Cardiac muscle cell (in vitro differentiated cells and primary cell): ENCODE measurements around the gene OPRM1. TPM values are rescaled to one million over a fixed set of nuclear protein-coding genes. Genes with fewer than 3 reads are reported as not detected.

Source experiments
- DNase-seq, 2 donors: peaks; one replicate each; pipeline versions ENCODE4 v3.0.0 to v3.0.0-alpha.2; 2010 to 2017; ENCODE audit warnings: low read depth in 1 of 2, low spot score in 1 of 2
- H3K27ac ChIP-seq: fragments of 200-600 bp; sonication (generic); 2 replicates; pipeline ENCODE4 v1.5.1; 2016
- H3K27me3 ChIP-seq: fragments of 200-600 bp; sonication (generic); 2 replicates; pipeline ENCODE4 v1.6.0; 2016; ENCODE audit warnings: control low read depth
- H3K36me3 ChIP-seq: fragments of 200-600 bp; sonication (generic); 2 replicates; pipeline ENCODE4 v1.5.1; 2016; ENCODE audit warnings: control low read depth
- H3K4me1 ChIP-seq: fragments of 200-600 bp; sonication (generic); 2 replicates; pipeline ENCODE4 v1.8.1; 2017; ENCODE audit warnings: low read depth, mild to moderate bottlenecking, mixed run types
- H3K4me3 ChIP-seq: fragments of 200-600 bp; sonication (generic); 2 replicates; pipeline ENCODE4 v1.5.1; 2016; ENCODE audit warnings: mild to moderate bottlenecking
- H3K9me3 ChIP-seq: fragments of 200-600 bp; sonication (generic); 2 replicates; pipeline ENCODE4 v1.5.1; 2017; ENCODE audit warnings: low read depth, mild to moderate bottlenecking, control low read depth
- CTCF ChIP-seq: IDR thresholded peaks from 2 replicates; pipeline ENCODE4 v1.5.1; 2012; ENCODE audit warnings: low read depth, mild to moderate bottlenecking, low read length
- polyA plus RNA-seq: library from polyadenylated mRNA; unstranded; fragments of >200 nt; fragmentation: Nextera tagmentation; extraction: Ambion mirVana; gene quantifications from 2 replicates; pipeline ENCODE4 v1.2.1, GENCODE V29; 2016
- total RNA-seq: library from RNA; depleted of rRNA; stranded (reverse); fragments of >200 nt; gene quantifications from 2 replicates; pipeline ENCODE4 v1.2.3, GENCODE V29; 2016

The OPRM1 gene
- total and polyA plus RNA-seq, 2 experiments from 2014 or later, result not detected

- H3K27me3 ChIP-seq, result no peaks in the 10 kb centered on the region
- no peak overlapping the region for H3K27ac ChIP-seq
- no peak for TF ChIP-seq CTCF
- H3K4me3 ChIP-seq, result no peak overlapping the region
- no peak for DNase-seq
- no peaks in the 10 kb centered on the region for H3K4me1 ChIP-seq
- no peaks in the 10 kb centered on the region for H3K36me3 ChIP-seq
- no peaks in the 10 kb centered on the region for H3K9me3 ChIP-seq
Measured at GRCh38 chr6:154251116-154251515, 212.1 kb downstream of the OPRM1 start.

DNA sequence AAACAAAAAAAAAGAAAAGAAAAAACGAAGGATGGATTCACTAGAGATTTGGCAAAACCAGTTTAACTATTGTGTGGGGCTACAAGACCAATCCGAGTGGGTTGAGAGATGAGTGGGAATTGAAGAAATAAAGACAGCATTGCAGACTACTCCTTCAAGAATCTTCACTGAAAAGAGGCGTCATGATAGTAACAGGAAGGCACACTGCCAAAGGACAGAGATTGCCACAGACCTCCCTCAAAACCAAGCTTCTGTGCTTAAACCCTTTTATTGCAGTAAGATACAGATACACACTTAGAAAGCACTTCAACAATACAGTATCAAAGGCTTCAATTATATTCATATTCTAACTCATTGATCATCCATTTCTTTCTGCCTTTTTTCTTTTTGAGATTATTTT lies 213.6 kb downstream of the OPRM1 start:
- Histone ChIP-seq H3K4me3 (no peak overlapping the region), H3K27me3 (no peaks in the 10 kb centered on the region), H3K9me3 (no peaks in the 10 kb centered on the region), H3K36me3 (no peaks in the 10 kb centered on the region), H3K27ac (no peak overlapping the region), H3K4me1 (no peaks in the 10 kb centered on the region)
- DNase-seq, result peak in 1 of 2 donors; percentile 49
- TF ChIP-seq CTCF, result no peak

GRCh38 chr6:154257067-154257466 lies 218.0 kb downstream of the OPRM1 start:
- Histone ChIP-seq H3K36me3 (no peaks in the 10 kb centered on the region), H3K4me3 (no peak overlapping the region), H3K27me3 (no peaks in the 10 kb centered on the region), H3K27ac (no peak overlapping the region), H3K4me1 (no peaks in the 10 kb centered on the region), H3K9me3 (no peaks in the 10 kb centered on the region)
- no peak for DNase-seq
- TF ChIP-seq CTCF, result no peak

- Histone ChIP-seq H3K4me1 (no peaks in the 10 kb centered on the region), H3K27ac (no peak overlapping the region), H3K4me3 (no peak overlapping the region), H3K9me3 (no peaks in the 10 kb centered on the region), H3K27me3 (no peaks in the 10 kb centered on the region), H3K36me3 (no peaks in the 10 kb centered on the region)
- no peak for DNase-seq
- TF ChIP-seq CTCF, result no peak
Measured at GRCh38 chr6:154258064-154258757, 219.2 kb downstream of the OPRM1 start.

GRCh38 chr6:154261688-154262397 lies 222.8 kb downstream of the OPRM1 start:
- Histone ChIP-seq H3K36me3 (no peaks in the 10 kb centered on the region), H3K4me1 (no peaks in the 10 kb centered on the region), H3K27me3 (no peaks in the 10 kb centered on the region), H3K9me3 (no peaks in the 10 kb centered on the region), H3K27ac (no peak overlapping the region), H3K4me3 (no peak overlapping the region)
- no peak for DNase-seq
- no peak for TF ChIP-seq CTCF
